CD4-positive, alpha-beta T cell treated with Interleukin-10 for 1 hour (primary cell): ENCODE data around the gene MS4A1.
A peak's percentile ranks its signal among the peaks of the same experiment; 100 is the strongest.
"Not testable (repeated sequence)": the region's sequence is repeated elsewhere in the genome, so short reads cannot be mapped to it uniquely, and the experiment has no call there.

Experiments
- DNase-seq: peaks from one replicate; pipeline ENCODE4 v3.0.0-alpha.2; 2020

The MS4A1 gene

DNA sequence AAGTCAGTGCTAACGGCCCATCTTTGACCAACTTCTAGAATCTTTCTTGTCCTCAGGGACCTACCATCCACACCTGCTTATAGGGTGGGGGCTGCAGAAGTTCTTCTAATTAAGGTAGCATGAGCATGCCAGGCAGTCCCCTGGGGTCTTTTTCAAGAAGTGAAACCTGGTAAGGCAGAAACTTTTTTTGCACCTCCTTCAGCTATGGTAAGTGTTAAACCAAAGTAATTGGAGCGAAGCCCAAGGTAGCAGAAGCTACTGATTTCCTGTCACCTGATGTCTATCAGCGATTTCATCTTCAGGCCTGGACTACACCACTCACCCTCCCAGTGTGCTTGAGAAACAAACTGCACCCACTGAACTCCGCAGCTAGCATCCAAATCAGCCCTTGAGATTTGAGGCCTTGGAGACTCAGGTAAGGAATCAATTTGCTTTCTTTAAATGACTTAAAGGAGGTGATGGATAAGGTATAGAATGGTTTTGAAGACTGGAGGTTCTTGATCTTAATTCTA, at the start of gene MS4A1:
MS4A1 (plus strand) TSS at position 317 of the 512 bp plus-strand sequence. CDS start 6,528 bp downstream, outside the sequence.
- peak; percentile 36 for DNase-seq

DNA sequence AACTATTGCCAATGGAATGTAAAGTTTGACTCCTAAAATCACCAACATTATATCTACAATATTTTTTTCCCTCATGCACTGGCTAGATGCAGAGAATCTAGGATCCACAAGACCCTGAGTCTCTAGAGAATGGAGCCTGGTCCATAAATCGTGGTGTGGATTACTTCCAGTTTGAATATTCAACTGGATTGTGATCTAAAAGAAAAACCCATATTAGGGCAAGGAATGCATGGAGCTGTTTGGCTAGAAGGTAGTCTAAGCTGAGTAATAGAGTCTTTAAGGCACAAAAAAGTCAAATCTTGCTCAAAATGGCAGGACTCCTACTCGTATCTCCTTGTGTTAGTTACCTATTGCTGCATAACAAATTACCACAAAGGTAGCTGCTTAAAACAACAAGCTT, 35.6 kb upstream of the MS4A1 start:
- DNase-seq = no peak

DNA sequence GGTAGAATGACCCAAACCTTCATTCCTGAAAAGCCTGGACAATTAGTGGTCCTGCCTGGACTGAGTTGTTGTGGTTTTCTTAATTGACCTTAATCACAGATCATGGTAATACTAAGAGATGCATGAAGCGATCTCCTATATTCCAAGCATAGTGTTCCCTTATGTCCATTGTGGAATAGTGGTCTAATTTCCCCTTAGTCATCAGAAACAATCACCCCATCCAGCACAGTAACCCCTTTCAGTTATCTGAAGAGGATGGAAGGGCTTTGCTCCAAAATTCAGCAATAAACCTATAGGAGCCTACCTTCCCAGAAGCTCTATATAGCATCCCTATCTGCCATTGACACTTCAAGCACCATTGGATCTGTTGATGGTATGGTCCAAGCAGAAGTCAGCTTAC, 33.0 kb upstream of the MS4A1 start:
- no peak for DNase-seq

DNA sequence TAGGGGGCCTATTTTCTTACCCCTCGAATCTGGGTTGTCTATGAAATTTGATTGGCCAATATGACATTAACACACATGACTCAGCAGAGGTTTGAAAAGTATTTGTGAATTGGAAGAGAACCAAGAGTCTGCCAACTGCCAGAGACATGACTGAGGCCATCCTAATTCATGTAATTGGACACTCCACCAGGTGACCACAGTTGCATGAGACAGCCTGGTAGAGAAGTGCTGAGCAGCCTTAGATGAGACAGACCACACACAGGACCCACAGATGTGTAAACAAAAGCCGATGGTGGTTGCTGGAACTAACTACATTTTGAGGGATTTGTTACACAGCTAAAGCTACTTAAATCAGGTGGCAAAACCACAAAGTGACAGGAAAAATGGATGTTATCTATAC, 27.1 kb upstream of the MS4A1 start:
- DNase-seq = no peak

DNA sequence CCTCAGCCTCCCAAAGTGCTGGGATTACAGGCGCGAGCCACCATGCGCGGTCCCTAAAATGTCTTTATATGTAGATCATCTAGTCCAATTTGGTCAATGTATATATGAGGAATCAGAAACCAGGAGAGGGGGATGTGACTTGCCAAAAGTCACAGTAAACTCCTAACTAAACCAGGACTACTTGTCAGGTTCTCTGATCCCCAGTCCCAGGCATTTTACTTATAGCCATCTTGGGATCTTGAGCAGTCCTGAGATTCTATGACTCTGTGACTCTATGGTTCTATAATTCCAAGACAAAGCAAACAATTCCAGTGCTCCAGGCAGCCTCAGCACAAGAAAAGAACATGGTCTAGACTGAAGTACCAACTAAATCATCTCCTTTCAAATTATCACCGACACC, 26.4 kb upstream of the MS4A1 start, which contains the start of gene MS4A5:
MS4A5 (plus strand) TSS at position 301 of the 400 bp plus-strand sequence. CDS start 103 bp downstream, outside the sequence.
- DNase-seq = no peak

DNA sequence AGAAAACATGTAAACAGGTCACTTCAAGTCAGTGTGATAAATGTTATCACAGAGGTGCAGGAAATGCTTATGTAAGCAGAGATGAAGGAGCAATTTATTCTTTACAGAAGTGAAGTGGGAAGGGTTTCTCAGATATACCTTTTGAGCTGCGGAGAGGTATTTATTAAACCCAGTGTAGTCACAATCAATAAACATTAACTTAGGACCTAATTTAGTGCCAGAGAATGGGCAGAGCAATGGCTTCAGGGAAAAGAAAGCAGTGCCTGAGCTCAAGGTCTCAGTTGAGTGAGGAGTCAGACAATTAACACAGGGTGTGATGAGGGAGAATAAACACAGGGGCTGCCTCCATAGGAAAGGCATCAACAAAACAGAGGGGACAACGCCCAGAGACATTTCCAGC, 24.4 kb upstream of the MS4A1 start:
- no peak for DNase-seq

DNA sequence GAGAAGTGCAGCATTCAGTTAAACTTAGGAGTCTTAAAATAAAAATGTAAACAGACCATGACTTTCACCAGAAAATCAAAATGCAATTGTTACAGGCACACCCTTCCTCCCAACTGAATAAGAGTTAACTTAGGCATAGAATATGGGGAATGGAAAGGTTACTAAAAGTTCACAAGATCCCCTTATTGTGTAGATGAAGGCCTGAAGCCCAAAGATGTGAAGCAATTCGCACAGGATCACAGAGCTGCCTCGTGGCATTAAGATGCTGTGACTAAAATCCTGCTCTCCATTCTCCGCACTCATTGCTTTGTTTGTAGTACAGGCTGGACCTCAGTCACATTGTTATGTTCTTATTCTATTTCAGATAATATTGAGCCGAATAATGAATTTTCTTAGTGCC, 22.2 kb upstream of the MS4A1 start:
- no peak for DNase-seq

DNA sequence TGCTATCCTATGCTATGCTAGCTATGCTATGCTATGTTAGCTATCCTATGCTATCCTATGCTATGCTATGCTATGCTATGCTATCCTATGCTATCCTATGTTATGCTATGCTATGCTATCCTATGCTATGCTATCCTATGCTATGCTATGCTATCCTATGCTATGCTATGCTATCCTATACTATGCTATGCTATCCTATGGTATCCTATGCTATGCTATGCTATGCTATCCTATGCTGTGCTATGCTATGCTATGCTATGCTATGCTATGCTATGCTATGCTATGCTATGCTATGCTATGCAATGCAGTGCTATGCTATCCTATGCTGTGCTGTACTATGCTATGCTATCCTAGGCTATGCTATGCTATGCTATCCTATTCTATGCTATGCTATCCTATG, 8.6 kb upstream of the MS4A1 start:
- DNase-seq = no peak

DNA sequence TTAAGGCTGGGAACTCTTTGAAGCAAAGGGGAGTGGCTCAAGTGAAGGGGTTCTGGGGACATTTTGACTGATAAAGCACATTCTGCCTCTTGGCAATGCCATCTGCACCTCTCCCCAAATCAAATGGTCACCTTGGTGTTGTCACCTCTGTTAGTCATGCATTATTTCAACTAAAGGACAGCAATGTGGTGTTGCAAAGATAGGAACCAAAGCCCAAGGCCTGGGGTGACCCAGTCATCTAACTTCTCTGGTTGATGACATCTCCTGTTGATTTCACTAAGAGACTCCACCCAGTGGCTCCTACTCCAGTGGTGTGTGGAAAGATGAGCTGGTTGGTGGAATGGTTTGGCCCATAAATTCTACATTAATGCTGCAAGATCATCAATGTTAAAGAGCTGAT, 7.8 kb upstream of the MS4A1 start:
- no peak for DNase-seq

DNA sequence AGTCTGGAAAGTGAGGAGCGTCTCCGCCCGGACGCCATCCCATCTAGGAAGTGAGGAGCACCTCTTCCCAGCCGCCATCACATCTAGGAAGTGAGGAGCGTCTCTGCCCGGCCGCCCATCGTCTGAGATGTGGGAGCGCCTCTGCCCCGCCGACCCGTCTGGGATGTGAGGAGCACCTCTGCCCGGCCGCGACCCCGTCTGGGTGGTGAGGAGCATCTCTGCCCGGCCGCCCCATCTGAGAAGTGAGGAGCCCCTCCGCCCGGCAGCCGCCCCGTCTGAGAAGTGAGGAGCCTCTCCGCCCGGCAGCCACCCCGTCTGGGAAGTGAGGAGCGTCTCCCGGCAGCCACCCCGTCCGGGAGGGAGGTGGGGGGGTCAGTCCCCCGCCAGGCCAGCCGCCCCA, 4.5 kb upstream of the MS4A1 start:
- DNase-seq = not testable (repeated sequence)

DNA sequence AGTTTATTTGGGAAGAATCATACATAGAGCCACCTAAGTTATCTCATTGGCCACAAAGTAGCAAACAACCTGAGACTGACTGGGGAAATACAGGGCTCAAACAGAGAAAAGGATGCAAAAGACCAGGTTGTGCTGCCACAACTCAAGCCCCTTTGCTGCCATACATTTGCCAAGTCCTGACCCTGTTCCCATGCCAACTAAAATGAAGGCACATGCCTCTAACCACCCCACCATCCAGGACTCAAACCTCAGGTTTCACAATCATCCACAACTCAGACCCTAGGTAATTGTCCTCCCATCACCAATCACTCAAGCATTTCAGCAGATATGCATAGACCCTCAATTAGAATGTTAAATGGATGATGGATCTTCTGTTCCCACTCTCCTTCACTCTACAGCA, 1.4 kb upstream of the MS4A1 start:
- DNase-seq = no peak

DNA sequence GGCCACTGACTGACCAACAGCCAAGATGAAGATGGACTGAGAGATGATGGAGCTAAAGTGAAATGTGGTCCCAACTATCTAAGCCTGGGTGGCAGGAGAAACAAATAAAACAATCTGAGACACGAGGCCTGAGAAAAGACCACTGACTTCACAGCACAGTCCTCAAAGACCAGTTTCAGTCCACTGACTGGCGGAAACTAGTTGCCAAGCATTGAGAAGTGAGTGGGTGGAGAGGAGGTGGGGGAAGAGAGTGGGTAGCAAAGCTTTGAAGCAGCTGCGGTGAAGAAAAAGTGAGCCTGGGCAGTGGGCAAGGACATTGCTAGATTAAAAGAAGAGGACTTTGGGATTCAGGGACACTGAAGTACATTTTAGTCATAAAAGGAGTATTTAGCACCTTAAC, 1.9 kb downstream of the MS4A1 start:
- DNase-seq = no peak

DNA sequence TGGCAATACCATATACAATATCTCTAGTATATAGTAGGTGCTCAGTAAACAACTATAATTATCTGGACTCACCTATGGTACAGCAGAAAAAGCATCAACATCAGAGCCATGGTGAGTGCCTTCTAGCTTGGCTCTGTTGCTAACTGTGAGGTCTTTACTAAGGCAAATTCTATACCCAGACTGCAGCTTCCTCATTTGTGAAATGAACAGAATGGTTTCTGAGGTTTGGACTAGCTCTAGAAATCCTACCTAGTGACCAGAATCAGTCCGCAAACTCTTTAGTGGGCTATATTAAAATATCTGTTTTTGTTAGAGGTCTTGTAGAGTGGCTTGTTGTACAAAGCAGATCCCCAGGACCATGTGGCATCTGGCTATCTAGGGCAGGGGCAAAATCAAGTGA, 3.7 kb downstream of the MS4A1 start:
- no peak for DNase-seq

DNA sequence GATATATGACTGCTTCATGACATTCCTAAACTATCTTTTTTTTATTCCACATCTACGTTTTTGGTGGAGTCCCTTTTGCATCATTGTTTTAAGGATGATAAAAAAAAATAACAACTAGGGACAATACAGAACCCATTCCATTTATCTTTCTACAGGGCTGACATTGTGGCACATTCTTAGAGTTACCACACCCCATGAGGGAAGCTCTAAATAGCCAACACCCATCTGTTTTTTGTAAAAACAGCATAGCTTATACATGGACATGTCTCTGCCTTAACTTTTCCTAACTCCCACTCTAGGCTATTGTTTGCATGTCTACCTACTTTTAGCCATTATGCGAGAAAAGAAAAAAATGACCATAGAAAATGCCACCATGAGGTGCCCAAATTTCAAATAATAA, 13.2 kb downstream of the MS4A1 start:
- no peak for DNase-seq

DNA sequence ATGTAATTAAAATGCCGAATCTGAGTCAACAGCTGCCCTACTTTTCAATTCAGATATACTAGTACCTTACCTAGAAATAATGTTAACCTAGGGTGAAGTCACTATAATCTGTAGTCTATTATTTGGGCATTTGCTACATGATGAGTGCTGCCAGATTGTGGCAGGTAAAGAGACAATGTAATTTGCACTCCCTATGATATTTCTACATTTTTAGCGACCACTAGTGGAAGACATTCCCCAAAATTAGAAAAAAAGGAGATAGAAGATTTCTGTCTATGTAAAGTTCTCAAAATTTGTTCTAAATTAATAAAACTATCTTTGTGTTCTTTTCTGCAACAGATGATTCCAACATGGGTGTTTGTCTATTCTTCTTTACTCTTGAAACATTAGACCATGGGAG, 14.1 kb downstream of the MS4A1 start:
- no peak for DNase-seq

DNA sequence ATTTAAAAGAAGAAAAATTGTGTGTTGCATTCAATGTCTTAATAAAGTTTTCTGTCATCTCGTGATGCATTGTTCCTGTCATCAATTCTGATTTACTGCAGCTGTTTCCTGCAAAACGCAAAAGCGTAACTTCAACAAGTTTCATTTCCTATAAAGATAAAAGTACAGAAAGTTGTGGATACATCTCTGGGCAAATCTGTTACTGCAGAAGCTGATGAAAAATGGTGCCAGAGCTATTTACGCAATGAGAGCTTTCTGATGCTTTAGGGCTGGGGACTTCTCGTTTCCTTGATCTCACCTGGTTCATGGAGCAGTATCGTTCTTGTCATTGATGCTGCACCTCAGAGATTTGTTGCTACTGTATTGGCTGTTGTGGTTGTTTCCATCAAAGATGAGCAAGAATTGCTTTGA, 21.4 kb downstream of the MS4A1 start:
- DNase-seq = no peak

DNA sequence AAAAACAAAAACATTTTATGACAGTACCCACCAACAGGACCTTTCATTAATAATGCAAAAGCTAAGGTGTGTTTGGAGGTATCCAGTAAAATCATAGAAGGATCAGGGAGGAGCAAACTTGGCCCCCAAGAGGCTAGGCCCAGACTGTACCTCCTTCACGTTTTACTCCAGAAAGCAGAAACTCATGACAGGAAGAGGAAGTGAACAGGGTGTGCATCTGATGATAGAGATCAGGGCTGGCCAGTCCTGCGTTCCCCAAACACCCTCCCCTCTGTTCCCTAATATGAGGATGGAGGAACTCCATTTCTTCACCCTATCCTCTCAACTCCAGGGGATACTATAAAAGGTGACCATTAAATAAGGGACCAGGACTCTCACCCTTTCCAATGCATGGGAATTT, 26.7 kb downstream of the MS4A1 start:
- DNase-seq = no peak

DNA sequence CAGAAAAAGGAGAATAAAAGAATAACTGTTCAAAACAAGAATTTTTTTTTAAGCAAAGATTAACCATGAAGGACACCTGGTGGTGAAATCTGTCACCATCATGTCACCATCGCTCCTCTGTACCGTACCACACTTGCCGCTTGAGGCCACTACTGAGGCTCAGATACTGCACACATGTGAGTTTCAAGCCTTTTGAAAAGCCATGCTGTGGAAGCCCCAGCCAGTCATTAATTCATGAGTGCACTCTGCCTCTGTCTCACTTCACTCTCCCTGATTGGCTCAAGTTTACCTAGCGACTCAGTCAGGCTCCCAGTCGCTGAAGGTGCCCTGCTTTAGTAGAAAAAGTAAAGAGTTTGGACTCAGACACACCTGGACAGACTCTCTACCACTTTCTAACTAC, 30.3 kb downstream of the MS4A1 start:
- DNase-seq = peak; percentile 28

DNA sequence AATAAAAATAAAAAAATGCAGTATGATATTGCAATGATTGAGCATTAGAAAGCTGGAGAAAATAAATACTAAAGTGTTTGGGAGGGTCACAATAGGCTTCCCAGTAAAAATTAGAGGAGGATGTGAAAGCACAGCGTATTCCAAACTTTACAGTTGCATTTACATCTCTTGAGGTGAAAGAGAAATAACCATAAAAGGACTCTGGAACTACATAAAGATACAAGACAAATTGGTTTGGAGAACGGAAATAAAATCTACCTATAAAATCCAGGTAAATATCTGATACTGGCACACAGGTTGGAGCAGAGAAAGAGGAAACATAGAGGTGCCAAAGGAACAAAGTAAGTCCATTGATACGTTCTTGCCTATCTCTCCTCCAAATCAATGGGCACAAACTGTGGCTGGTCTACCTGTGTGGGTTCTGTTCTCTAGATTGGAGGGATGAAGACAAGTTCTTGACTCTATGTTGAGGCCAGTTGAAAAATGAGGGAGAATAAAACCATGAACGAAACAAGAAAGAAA, 36.9 kb downstream of the MS4A1 start, which contains the start of gene MS4A12:
MS4A12 (plus strand) TSS at position 291 of the 522 bp plus-strand sequence. CDS start 4,541 bp downstream, outside the sequence.
- DNase-seq = no peak

DNA sequence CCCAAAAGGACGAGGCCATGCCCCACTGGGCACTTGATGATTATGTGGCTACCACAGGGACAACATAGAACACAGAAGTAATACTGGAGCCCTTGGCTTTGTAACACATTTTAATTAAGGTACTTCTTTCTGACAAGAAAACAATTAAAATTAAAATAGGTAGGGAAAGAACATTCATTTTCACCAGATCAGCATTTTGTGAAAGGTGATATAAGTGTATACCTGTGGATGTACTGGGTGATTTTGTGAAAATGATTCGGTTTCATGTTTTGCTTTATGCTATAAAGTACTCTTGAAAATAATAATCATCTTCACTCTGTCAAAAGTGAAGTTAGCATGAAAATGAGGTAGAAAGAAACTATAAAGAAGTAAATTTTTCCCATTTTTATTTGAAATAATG, 37.8 kb downstream of the MS4A1 start:
- DNase-seq = no peak

DNA sequence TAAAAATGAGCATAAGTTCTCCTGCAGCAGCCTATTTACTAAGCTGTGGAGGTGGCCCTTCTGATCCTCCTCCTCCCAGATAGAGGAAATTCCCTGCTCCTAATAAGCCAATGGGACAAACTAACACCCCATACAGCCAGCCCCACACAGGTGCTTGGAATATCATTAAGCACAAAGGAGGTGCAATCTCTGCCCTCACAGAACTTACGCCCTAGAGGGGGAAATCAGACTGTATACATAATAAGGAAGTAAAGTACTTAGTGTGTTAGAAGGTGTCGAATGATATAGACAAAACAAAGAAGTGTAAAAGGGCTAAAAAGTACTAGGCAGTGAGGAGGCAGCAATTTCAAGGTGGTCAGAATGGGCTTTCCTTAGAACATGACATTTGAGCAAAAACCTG, 42.8 kb downstream of the MS4A1 start:
- no peak for DNase-seq

DNA sequence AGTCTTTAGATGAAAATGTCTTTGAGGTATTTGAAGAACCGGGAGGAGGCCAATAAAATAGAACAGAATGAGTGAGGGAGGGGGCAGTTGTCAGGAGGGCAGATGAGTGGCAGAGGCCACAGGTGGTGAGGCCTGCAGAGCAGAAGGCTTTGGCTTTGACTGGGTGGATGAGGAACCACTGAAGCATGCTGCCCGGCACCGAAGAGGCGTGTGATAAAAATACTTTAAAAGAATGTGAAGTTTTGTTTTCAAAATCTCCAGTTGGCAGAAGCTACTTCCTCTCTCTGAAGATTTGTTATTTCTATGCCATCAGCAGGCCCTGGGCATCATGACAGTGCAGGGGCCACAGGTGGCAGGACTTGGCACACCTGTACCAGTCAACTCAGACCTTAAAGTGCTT, 43.2 kb downstream of the MS4A1 start:
- no peak for DNase-seq

DNA sequence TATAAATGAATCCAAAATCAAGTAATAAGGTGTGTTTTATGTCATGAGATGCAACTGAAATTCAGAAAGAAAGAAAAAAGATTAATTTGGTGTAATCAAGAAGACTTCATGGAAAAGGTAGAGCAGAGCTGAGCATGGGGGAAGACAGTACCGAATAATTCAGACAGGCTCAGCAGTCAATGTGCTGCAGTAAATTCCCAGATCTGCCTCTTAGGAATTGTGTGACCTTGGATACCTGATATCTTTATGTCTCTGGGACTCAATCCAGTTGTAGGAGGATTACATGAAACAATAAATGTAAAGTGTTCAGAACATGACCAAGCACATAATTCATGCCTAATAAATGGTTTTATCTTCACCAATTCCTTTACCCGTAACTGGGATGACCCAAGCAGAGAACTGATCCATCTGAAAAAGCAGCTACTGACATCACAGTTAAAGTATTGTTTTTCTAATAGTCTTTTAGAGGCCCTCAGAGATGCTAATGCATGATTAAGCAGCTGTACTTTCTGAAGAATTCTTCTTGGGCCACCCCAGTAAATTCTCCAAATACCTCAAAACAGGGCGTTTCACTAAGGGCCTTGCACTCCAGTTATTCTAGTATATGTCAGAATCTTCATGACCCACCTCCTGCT, 44.7 kb downstream of the MS4A1 start:
- DNase-seq = no peak

DNA sequence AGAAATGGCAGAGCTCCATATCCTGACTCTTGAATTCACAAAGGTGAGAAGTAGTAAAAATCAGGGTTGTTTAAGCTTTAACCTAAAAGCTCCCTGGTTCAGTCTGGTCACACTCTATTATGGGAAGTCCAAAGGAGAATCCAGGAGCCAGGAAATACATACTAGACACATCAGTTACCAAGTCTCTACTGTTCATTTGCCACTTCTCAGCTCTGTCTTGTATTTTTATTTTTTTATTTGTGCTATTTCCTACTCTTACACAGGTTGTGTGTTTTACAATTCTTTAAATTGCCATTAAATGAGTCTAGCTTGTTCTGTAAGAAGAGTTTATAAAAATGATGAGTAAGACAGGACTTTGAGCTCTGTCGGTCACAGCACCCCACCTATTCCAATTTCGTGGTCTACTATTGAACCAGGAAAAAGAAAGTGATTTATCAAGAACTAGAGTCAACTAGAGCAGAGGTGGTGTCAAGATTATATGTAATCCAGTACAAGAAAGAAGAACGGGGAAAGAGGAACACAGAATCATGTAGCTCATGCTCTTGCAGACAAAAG, 46.7 kb downstream of the MS4A1 start:
- no peak for DNase-seq
